MM.1S (cell line): ENCODE data around the gene OPN3.

Experiments
- CTCF ChIP-seq: fragments of 300-600 bp; sonication (generic); IDR thresholded peaks from 2 replicates; pipeline ENCODE4 v1.5.1; 2016; ENCODE audit warnings: antibody characterized with exemption, low read length, mixed read lengths
- EZH2 ChIP-seq: fragments of 300-600 bp; sonication (generic); optimal IDR thresholded peaks from 2 replicates; pipeline ENCODE3; 2017; ENCODE audit warnings: low read depth, mild to moderate bottlenecking, antibody characterized with exemption, low read length, mixed read lengths
- EZH2phosphoT487 ChIP-seq: fragments of 300-600 bp; sonication (generic); IDR thresholded peaks from 2 replicates; pipeline ENCODE4 v1.6.1; 2018; ENCODE audit warnings: antibody characterized with exemption, low read length

- no peak for TF ChIP-seq CTCF
- TF ChIP-seq EZH2, result no peak
- TF ChIP-seq EZH2phosphoT487, result no peak
Observed at GRCh38 chr1:241592273-241592958, 47.8 kb downstream of the OPN3 start.
